Neuron (in vitro differentiated cells): Measurements from ENCODE around the gene PAPOLA.

Experiments
- H2AFZ ChIP-seq: one replicate; pipeline ENCODE4 v1.6.1; 2013; ENCODE audit warnings: low read depth, mild to moderate bottlenecking, inconsistent platforms, low read length, moderate library complexity
- H3K27me3 ChIP-seq: one replicate; pipeline ENCODE4 v1.6.1; 2013; ENCODE audit warnings: low read length; ENCODE audit not compliant: insufficient read depth
- H3K36me3 ChIP-seq: one replicate; pipeline ENCODE4 v1.6.1; 2013; ENCODE audit warnings: low read length; ENCODE audit not compliant: insufficient read depth
- H3K4me1 ChIP-seq: one replicate; pipeline ENCODE4 v1.6.1; 2013; ENCODE audit warnings: low read length; ENCODE audit not compliant: insufficient read depth
- H3K4me3 ChIP-seq: 2 replicates; pipeline ENCODE4 v1.5.1; 2013; ENCODE audit warnings: mild to moderate bottlenecking, low read length, moderate library complexity
- H3K9me3 ChIP-seq: one replicate; pipeline ENCODE4 v1.6.1; 2013; ENCODE audit warnings: low read length

PAPOLA gene

DNA sequence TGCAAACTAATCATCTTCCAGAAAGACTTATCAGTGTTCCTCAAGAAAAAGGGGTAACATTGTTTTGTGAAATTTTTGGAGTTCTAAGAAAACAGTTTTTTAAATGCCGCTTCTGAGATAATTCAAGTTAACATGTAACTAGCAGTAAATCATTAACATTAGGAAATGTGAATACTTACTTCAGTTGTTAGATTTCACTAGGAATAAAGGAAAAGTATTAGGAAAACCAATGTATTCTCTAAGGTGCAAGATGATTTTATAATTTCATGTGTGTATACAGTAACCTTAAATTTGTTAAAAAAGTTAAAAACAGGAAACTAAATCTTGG, 36.8 kb downstream of the PAPOLA start:
- peaks cover 36% of the 10 kb centered on the region for H3K36me3 ChIP-seq
- no peaks in the 10 kb centered on the region for H3K4me1 ChIP-seq
- H3K27me3 ChIP-seq = no peaks in the 10 kb centered on the region
- no peak overlapping the region for H2AFZ ChIP-seq
- no peaks in the 10 kb centered on the region for H3K9me3 ChIP-seq
- no peak overlapping the region for H3K4me3 ChIP-seq

DNA sequence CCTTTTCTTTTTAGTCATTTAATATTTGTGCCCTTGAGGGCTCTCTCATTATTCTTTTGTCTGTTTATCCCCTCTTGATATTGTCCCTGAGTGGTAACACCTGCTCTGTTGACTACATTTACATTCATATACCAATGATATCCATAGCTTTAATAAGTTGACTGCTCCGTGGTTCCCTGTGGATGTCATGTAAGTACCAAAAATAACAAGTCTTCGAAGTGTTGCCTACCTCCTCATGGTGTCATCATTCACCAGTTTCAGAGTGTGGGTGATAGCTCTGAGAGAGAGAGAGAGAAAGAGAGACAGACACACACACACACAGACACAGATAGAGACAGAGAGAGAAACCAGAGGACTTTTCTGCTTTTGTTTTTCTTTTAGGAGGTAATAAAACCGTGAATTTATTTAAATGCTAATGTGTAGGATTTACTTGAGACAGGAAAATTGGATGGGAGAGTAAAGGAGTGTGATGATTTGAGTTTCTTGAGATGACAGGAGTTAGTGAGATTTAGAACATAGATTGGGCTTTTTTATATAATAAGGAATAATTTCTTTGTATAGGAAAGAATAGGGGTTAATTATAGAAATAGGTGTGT, 52.2 kb downstream of the PAPOLA start:
- no peaks in the 10 kb centered on the region for H3K9me3 ChIP-seq
- H2AFZ ChIP-seq = no peak overlapping the region
- H3K4me1 ChIP-seq = no peaks in the 10 kb centered on the region
- no peak overlapping the region for H3K4me3 ChIP-seq
- H3K27me3 ChIP-seq = no peaks in the 10 kb centered on the region
- H3K36me3 ChIP-seq = peaks cover 88% of the 10 kb centered on the region

DNA sequence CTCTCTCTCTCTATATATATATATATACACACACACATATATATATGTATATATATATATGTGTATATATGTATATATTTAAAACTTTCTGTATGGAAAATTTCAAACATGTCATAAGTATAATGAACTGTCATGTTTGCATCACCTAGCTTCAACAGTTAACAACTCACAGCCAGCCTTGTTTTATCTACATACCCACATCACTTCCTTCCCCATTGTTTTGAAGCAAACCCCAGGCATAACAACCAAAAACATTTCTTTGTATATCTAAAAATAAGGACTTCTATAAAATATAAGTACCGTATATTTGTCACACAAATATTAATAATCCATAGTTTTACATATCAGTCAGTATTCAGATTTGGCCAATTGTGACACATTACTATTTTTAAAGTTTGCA, 57.4 kb downstream of the PAPOLA start:
- Histone ChIP-seq H3K4me3 (no peak overlapping the region), H3K9me3 (no peaks in the 10 kb centered on the region), H3K27me3 (no peaks in the 10 kb centered on the region), H3K4me1 (no peaks in the 10 kb centered on the region), H2AFZ (no peak overlapping the region), H3K36me3 (peaks cover 73% of the 10 kb centered on the region)

DNA sequence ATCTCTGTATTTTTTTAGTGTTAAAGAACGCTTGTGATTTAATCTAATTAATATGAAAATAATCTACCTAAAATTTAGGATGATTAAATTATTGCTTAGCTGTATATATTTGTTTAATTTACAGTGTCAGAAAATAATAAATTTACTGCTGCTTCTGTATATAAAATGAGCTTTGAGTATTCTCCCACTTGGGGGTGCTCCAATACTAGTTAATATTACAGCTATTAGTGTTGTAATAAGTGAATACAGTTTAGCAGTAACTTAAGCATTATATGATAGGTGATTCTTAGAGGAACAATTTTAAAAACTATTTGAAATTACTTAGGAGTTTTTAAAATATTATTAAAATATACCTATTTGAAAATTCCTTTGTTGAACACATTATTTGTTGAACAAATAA, 62.2 kb downstream of the PAPOLA start:
- Histone ChIP-seq H3K36me3 (peaks cover 61% of the 10 kb centered on the region), H3K27me3 (no peaks in the 10 kb centered on the region), H2AFZ (no peak overlapping the region), H3K4me1 (no peaks in the 10 kb centered on the region), H3K9me3 (no peaks in the 10 kb centered on the region), H3K4me3 (no peak overlapping the region)

DNA sequence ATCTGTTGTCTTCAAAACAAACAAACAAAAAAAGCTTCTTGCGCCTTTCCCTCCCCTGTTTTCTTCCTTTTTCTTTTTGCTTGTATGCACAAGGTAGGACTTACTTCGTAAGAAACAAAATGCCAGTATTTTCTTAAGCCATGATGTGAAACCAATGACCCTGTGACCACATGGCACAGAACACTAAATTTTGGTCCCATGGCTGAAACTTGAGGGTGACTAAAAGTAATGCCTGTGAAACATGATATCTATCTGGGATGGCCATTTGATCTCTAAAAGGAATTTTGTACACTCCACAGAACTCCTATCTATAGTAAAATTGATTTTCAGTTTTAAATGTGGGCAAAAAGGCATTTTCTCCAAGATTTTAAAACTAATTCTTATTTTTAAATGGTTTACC, 63.6 kb downstream of the PAPOLA start:
- no peaks in the 10 kb centered on the region for H3K27me3 ChIP-seq
- H3K4me1 ChIP-seq = no peaks in the 10 kb centered on the region
- no peak overlapping the region for H3K4me3 ChIP-seq
- peaks cover 52% of the 10 kb centered on the region for H3K36me3 ChIP-seq
- no peak overlapping the region for H2AFZ ChIP-seq
- H3K9me3 ChIP-seq = no peaks in the 10 kb centered on the region

DNA sequence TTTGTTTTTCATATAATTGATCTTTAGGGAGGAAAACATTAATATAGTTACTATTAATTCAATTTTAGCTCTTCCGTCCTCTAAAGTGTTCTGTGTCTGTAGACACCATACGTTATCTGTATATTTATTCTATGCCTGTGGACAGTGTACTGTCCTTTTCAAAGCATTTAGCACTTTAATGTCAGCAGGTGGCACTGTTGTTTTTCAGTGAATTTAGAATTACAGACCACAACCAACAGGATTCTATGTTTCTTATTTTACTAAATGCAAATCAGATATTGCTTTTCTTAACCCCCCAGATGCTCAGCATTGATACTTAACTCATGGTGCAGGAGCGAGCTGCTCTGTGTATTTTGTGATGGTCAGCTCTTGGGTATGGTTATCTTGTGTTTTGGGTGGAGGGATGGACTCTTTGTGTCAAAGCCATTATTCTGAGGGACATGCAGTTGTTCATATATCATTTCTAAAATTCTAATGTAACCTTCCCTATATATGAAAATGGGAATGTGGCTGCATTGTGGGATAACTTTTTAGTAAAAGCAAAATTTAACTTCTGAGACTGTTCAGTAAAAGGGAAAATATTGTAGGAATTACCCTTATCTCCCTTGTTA, 65.2 kb downstream of the PAPOLA start:
- no peak overlapping the region for H2AFZ ChIP-seq
- H3K27me3 ChIP-seq = no peaks in the 10 kb centered on the region
- peaks cover 45% of the 10 kb centered on the region for H3K36me3 ChIP-seq
- no peaks in the 10 kb centered on the region for H3K9me3 ChIP-seq
- no peaks in the 10 kb centered on the region for H3K4me1 ChIP-seq
- no peak overlapping the region for H3K4me3 ChIP-seq

DNA sequence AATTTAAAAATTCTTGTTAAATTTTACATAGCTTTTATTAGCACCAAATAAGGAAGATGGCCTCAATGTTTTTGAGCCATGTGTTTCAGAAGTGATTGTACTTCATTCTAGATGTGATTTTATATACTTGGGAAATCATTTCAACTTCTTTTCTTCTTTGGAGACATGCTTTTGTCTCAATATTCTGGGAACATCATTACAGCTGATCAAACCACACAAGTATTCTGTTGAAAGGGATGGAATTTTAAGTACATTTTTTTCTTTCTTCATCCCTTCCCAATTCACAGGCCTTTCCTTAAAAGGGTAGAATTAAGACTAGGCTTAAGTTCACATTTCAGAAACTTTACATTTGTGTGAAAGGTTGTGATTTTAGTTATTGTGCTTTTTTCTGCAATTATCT, 66.4 kb downstream of the PAPOLA start:
- Histone ChIP-seq H2AFZ (no peak overlapping the region), H3K9me3 (no peaks in the 10 kb centered on the region), H3K27me3 (no peaks in the 10 kb centered on the region), H3K4me1 (no peaks in the 10 kb centered on the region), H3K4me3 (no peak overlapping the region), H3K36me3 (peaks cover 34% of the 10 kb centered on the region)

DNA sequence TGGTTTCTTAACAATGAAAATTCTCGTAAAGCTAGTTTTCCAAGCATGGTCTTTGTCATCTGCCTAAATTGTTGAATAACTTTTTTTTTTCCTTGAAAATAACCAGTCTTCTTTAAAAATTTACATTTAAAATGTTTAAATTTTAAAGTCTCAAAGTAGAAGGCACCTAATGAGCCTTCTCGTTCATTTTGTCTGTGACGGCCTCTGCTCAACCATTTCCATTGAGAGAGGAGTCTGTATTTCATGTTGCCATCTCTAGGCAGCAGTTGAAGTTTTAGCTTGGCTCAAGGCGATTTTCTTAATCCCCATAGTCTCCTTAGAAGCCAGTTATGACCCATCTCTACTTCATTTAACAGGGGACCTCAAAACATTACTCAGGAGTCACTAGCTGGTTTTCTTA, 69.1 kb downstream of the PAPOLA start:
- Histone ChIP-seq H3K27me3 (no peaks in the 10 kb centered on the region), H3K9me3 (no peaks in the 10 kb centered on the region), H3K4me1 (no peaks in the 10 kb centered on the region), H3K36me3 (peaks cover 14% of the 10 kb centered on the region), H3K4me3 (no peak overlapping the region), H2AFZ (no peak overlapping the region)

DNA sequence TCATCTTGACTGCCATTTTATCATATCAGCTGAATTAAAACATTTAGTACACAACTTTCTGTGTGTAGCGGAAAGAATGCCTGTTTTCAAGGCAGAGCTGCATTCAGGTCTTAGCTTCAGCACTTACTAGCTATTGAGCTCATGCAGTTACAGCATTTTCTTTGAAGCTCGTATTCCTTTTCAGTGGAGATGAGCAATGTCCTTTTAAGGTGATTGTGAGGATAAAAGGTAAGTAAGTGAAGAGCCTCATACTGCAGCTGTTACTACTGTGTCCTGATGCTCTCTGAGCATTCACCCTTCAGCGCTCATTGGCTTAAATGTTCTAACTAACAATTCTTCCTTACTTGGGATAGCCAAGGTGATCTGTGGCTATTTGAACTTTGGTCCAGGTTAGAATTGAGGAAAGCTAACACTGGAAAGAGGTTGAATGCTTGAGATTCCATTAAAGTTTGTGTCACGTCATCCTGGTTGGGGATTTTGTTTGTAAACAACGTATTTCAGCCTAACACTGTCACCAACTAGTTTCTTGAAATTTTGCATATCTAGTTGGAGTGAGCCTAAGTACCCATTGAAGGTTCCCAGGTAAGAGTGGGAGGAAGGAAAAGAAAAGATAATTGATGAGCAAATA, 71.4 kb downstream of the PAPOLA start:
- no peak overlapping the region for H2AFZ ChIP-seq
- H3K27me3 ChIP-seq = no peaks in the 10 kb centered on the region
- peaks cover 2% of the 10 kb centered on the region for H3K4me1 ChIP-seq
- H3K36me3 ChIP-seq = no peaks in the 10 kb centered on the region
- no peak overlapping the region for H3K4me3 ChIP-seq
- H3K9me3 ChIP-seq = no peaks in the 10 kb centered on the region

DNA sequence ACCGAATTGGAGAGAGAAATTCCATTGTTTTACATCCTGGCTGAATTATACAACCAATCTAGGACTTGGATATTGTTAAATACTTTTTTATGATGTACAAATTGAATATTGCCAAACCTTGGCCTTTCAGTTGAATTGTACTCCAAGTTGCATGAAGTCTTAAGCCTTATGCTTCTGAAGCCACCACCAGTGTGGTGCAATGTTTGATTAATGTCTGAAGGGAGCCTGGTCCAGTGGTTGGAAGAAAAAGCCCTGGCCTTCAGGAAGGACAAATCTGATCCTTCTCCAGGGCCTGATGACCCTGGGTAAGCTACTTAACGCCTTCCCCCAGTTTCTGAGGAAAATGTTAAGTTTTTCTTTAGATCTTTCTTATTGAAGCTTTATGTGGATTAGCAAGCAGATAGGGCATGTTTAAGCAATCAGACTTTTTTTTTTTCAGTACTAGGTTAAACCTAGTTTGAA, 72.0 kb downstream of the PAPOLA start:
- no peak overlapping the region for H3K4me3 ChIP-seq
- no peaks in the 10 kb centered on the region for H3K36me3 ChIP-seq
- no peaks in the 10 kb centered on the region for H3K27me3 ChIP-seq
- no peak overlapping the region for H2AFZ ChIP-seq
- peaks cover 2% of the 10 kb centered on the region for H3K4me1 ChIP-seq
- H3K9me3 ChIP-seq = no peaks in the 10 kb centered on the region

DNA sequence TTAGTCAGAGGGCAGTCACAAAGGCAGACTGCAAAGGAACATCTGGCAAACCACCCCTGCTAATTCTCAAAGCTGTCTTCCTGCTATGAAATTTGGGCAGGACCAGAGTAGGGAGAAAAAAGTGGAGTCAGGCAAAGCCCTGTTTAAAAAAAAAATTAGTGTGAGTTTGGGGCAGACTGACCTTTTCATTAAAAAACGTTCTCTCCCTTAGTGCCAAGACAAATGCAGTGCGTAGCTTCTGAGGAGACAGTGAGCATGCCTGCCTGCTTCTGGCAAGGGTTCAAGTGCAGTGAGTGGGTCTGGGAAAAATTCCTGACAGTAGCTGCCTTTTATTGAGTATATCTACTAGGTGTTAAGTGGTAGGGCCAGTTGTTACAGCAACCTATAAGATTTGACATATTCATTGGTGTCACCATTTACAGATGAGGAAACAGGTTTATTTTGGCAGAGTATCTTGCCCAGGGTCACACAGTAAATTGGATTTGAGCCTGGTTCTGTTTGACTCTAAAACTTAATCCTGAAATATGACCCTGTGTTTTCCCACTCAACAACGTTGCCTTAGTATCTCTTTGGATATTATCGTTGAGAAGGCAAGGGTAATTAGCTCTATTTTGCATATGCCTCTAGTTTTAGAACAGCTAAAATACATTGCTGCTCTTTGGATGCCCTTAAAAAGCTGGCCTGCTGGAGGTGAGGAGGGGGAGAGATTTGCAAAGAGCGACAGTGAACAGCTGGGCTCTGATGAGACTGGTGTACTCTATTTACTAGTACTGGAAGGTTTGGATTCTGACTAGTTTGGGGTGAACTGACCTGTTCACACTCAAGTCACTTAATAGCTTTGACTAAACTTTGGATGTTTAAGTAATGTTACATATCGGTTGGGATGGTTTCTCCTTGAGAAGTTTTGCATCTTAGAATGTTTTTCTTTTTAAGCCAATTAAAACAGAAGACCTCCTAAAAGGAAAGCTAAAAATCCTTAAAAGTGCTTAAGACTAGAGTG, 72.8 kb downstream of the PAPOLA start:
- H3K4me1 ChIP-seq = peaks cover 2% of the 10 kb centered on the region
- no peaks in the 10 kb centered on the region for H3K27me3 ChIP-seq
- H3K4me3 ChIP-seq = no peak overlapping the region
- H3K9me3 ChIP-seq = no peaks in the 10 kb centered on the region
- no peaks in the 10 kb centered on the region for H3K36me3 ChIP-seq
- no peak overlapping the region for H2AFZ ChIP-seq

DNA sequence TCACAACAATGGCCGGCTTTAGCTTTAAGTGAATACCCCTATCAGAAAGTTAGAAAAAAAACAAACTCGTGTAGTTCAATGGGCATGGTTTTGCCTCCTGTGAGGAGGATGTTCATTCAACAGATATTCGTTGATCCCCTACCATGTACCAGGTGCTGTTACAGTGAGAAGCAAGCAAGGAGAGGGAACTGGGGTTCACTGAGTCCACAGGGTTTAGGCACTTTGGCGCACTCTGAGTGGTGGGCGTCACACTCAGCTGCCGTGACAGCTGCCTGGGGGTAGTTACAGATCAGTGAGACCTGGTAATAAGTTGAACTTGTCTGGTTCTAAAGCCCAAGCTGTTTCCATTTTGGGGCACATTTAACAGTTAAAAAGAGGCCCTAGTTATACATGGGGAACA, 74.2 kb downstream of the PAPOLA start:
- no peak overlapping the region for H2AFZ ChIP-seq
- no peaks in the 10 kb centered on the region for H3K27me3 ChIP-seq
- no peaks in the 10 kb centered on the region for H3K36me3 ChIP-seq
- H3K9me3 ChIP-seq = no peaks in the 10 kb centered on the region
- H3K4me3 ChIP-seq = no peak overlapping the region
- H3K4me1 ChIP-seq = peaks cover 2% of the 10 kb centered on the region

DNA sequence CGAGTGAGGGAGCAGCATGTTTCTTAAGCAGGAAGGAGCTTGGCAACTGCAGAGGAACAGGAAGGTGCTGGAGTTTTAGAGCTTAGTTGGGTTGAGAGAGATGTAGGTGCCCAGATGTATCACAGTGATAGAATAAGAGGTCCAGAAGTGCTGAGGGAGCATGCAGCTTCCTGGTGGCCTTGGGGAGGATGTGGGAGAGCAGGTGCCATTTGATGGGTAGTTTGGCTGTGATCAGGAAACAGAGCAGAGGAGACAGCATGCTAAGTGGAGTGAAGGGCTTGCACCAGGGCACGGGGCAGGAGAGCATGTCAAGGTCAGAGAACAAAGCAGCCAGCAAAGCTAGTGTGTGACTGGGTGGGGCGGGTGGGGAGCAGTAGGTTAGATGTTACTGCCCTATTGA, 74.8 kb downstream of the PAPOLA start:
- H3K9me3 ChIP-seq = no peaks in the 10 kb centered on the region
- no peaks in the 10 kb centered on the region for H3K36me3 ChIP-seq
- no peak overlapping the region for H3K4me3 ChIP-seq
- H2AFZ ChIP-seq = no peak overlapping the region
- no peaks in the 10 kb centered on the region for H3K27me3 ChIP-seq
- H3K4me1 ChIP-seq = peaks cover 2% of the 10 kb centered on the region
